HL-60 (cell line): Measurements from ENCODE around the gene CELF2.

Source experiments
- DNase-seq, 2 experiments: peaks; one replicate each; pipeline ENCODE4 v3.0.0-alpha.2; 2010 to 2020; ENCODE audit warnings: low read depth in 1 of 2, low spot score in 1 of 2
- H3K27ac ChIP-seq: fragments of 250-450 bp; sonication (Bioruptor Pico); replicated peaks from 2 replicates; pipeline ENCODE4 v1.5.1; 2020; ENCODE audit warnings: mild to moderate bottlenecking, moderate library complexity
- H3K27me3 ChIP-seq: fragments of 250-450 bp; sonication (Bioruptor Pico); 2 replicates; pipeline ENCODE4 v1.5.1; 2021; ENCODE audit warnings: mild to moderate bottlenecking, moderate library complexity; ENCODE audit not compliant: insufficient read depth, poor library complexity, severe bottlenecking
- H3K4me3 ChIP-seq: replicated peaks from 2 replicates; pipeline ENCODE4 v1.5.1; 2011; ENCODE audit warnings: mild to moderate bottlenecking, control low read depth, low read length; ENCODE audit not compliant: insufficient read depth
- GABPA ChIP-seq: IDR thresholded peaks from 2 replicates; pipeline ENCODE4 v1.6.1; 2012; ENCODE audit warnings: low read depth
- POLR2AphosphoS5 ChIP-seq: IDR thresholded peaks from 2 replicates; pipeline ENCODE4 v1.6.1; 2012; ENCODE audit warnings: low read depth
- SPI1 ChIP-seq: IDR thresholded peaks from 2 replicates; pipeline ENCODE4 v1.6.1; 2012; ENCODE audit warnings: low read depth, mild to moderate bottlenecking, borderline replicate concordance
- TF ChIP-seq, protein P1 (sequence below): IDR thresholded peaks from one replicate; pipeline ENCODE4 v1.5.1; 2011; ENCODE audit warnings: low read length, control low read depth, inconsistent platforms; ENCODE audit not compliant: insufficient read depth
- TF ChIP-seq, protein P2 (sequence below): IDR thresholded peaks from 2 replicates; pipeline ENCODE4 v1.6.1; 2012; ENCODE audit warnings: low read depth; ENCODE audit not compliant: insufficient replicate concordance

The CELF2 gene

DNA sequence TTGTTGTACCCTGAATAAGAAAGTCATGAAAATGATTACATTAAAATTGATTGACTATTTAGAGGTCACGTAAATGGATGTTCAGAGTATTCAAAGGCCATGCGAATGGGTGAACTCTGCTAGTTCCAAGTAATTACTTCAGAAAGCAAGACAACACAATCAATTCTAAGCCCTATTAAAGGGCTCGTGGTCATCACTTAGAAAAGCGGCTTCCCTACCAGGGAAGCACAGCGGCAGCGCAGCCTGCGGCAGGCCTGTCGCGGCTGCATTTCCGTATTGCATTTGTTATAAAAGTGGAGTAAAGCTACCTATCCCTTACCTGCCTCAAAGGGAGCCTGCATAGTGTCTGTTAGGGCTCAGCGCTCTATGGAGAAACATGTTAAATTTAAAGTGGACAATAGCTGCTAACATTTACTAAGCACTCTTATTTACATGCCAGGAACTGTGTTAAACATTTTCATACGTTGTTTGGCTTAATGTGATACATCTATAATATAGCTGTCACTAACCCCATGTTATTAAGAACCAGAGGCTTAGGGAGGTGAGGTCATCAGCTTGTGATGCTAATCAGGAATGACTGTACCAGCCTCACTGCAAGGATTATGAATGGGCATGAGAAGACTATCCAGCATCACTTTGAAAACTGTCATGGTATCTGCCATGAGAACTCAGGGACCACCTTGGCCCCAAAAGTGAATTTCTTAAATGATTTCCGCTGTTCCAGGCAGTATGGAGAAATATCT lies 187.5 kb downstream of the CELF2 start:
- no peak for DNase-seq
- Histone ChIP-seq H3K27me3 (no peaks in the 10 kb centered on the region), H3K4me3 (no peak overlapping the region), H3K27ac (no peak overlapping the region)
- TF ChIP-seq, protein P1, sequence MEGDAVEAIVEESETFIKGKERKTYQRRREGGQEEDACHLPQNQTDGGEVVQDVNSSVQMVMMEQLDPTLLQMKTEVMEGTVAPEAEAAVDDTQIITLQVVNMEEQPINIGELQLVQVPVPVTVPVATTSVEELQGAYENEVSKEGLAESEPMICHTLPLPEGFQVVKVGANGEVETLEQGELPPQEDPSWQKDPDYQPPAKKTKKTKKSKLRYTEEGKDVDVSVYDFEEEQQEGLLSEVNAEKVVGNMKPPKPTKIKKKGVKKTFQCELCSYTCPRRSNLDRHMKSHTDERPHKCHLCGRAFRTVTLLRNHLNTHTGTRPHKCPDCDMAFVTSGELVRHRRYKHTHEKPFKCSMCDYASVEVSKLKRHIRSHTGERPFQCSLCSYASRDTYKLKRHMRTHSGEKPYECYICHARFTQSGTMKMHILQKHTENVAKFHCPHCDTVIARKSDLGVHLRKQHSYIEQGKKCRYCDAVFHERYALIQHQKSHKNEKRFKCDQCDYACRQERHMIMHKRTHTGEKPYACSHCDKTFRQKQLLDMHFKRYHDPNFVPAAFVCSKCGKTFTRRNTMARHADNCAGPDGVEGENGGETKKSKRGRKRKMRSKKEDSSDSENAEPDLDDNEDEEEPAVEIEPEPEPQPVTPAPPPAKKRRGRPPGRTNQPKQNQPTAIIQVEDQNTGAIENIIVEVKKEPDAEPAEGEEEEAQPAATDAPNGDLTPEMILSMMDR = no peak
- TF ChIP-seq POLR2AphosphoS5 (no peak), GABPA (no peak), SPI1 (no peak)
- TF ChIP-seq, protein P2, sequence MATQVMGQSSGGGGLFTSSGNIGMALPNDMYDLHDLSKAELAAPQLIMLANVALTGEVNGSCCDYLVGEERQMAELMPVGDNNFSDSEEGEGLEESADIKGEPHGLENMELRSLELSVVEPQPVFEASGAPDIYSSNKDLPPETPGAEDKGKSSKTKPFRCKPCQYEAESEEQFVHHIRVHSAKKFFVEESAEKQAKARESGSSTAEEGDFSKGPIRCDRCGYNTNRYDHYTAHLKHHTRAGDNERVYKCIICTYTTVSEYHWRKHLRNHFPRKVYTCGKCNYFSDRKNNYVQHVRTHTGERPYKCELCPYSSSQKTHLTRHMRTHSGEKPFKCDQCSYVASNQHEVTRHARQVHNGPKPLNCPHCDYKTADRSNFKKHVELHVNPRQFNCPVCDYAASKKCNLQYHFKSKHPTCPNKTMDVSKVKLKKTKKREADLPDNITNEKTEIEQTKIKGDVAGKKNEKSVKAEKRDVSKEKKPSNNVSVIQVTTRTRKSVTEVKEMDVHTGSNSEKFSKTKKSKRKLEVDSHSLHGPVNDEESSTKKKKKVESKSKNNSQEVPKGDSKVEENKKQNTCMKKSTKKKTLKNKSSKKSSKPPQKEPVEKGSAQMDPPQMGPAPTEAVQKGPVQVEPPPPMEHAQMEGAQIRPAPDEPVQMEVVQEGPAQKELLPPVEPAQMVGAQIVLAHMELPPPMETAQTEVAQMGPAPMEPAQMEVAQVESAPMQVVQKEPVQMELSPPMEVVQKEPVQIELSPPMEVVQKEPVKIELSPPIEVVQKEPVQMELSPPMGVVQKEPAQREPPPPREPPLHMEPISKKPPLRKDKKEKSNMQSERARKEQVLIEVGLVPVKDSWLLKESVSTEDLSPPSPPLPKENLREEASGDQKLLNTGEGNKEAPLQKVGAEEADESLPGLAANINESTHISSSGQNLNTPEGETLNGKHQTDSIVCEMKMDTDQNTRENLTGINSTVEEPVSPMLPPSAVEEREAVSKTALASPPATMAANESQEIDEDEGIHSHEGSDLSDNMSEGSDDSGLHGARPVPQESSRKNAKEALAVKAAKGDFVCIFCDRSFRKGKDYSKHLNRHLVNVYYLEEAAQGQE = no peak

DNA sequence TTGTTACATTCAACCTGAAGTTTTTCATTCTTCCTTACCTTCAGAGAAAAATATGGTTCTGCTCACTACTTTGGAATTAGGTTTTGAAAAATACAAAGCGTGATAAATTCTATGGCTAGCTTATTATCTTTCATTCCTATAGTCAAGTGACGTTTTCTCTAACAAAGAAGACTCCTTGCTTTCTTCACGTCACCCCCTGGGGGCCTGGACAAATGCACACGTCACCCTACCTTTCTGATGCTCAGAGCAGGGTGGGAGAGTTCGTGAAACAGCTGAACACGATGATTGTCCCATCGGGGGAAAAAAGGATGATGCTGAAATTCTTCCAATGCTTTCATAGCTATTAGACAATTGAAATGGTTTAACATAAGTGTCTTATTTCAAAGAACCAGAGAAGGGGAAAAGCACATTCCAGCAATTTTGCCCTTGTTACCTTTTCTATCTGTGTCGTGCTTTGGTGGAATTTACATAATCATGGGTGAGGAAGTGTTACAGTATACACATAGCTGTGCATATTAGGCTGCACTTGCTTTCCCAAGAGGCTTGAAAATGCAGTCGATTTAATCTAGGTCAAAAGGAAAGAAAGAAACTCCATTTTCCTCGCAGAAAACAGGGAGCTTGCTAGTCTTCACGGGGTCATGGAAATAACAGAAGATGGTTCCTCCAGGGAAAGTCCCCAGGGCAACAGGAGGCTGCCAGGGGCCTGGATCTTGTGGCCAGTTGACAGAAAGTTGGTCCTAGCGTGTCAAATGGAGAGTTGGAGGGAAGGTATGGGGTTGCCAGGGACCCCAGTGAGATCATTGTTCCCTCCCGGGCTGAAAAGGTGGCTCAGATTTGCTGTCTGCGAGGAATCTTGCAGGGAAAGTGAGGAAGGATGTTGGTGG lies 189.2 kb downstream of the CELF2 start:
- H3K27me3 ChIP-seq = no peaks in the 10 kb centered on the region
- H3K27ac ChIP-seq = no peak overlapping the region
- no peak for TF ChIP-seq POLR2AphosphoS5
- no peak overlapping the region for H3K4me3 ChIP-seq
- no peak for DNase-seq

DNA sequence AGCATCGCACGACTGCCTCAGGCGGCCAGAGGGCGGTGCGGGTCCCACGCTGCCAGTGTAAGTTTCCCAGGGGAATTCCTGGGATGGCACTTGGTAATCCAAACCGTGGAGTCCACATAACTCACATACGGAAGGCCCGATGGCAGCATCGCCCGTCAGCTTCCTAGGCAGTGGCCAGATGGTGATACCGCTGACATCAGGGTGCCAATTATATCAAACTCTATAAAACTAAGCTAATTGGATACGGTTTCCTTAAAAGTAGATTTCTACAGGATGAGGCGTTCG lies 189.8 kb downstream of the CELF2 start:
- Histone ChIP-seq H3K4me3 (no peak overlapping the region), H3K27me3 (no peaks in the 10 kb centered on the region), H3K27ac (no peak overlapping the region)
- DNase-seq = no peak
- TF ChIP-seq POLR2AphosphoS5 = no peak
- no peak for TF ChIP-seq GABPA
- TF ChIP-seq, protein P2 = no peak
- TF ChIP-seq SPI1 = no peak
- TF ChIP-seq, protein P1 = no peak

DNA sequence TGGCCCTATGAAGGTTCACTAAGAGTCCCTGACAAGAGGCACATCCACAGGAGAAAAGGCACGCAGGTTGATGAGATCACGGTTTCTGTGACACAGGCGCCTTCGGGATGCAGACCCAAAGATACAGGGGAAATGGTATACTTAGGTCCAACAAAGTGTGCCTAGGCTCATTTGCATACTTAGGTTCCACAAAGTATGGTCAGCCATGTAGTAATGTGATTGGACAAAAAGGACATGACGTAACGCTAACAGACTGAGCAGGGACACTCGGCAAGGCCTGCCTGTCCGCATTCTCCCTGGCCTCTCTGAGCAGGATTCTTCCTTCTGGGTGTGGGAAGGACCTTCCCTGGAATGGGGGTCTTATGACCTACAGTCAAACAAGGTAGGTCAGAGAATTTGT lies 190.6 kb downstream of the CELF2 start:
- TF ChIP-seq, protein P2 = no peak
- TF ChIP-seq GABPA = no peak
- no peak for TF ChIP-seq POLR2AphosphoS5
- TF ChIP-seq, protein P1 = no peak
- TF ChIP-seq SPI1 = no peak
- Histone ChIP-seq H3K27me3 (no peaks in the 10 kb centered on the region), H3K27ac (no peak overlapping the region), H3K4me3 (no peak overlapping the region)
- DNase-seq = no peak
